ENCODE data around the gene RAB25. TPM values are rescaled to one million over a fixed set of nuclear protein-coding genes. Genes with fewer than 3 reads are reported as not detected.
"Not testable (repeated sequence)": the region's sequence is repeated elsewhere in the genome, so short reads cannot be mapped to it uniquely, and the experiment has no call there.

RAB25 gene
- total RNA-seq, 1 experiment from 2014 or later = not detected

GRCh38 chr1:156054500-156055280 lies 6.3 kb upstream of the RAB25 start, which contains the start of gene LAMTOR2:
Gene LAMTOR2, plus strand, starts transcription at chr1:156054782. Its CDS starts 108 bp downstream, at chr1:156054890.
- DNase-seq (ENCODE audit: low read depth) = peak; percentile 98

- no peak for DNase-seq (ENCODE audit: low read depth)
These were observed 5.5 kb upstream of the RAB25 start for GRCh38 chr1:156055281-156056048.

GRCh38 chr1:156056326-156056849 lies 4.6 kb upstream of the RAB25 start:
- no peak for DNase-seq (ENCODE audit: low read depth)

- DNase-seq (ENCODE audit: low read depth) = no peak
These were observed 1.2 kb downstream of the RAB25 start for GRCh38 chr1:156062189-156062588.

GRCh38 chr1:156063997-156064285 lies 3.0 kb downstream of the RAB25 start:
- no peak for DNase-seq (ENCODE audit: low read depth)

GRCh38 chr1:156064615-156065014 lies 3.7 kb downstream of the RAB25 start:
- no peak for DNase-seq (ENCODE audit: low read depth)

GRCh38 chr1:156065212-156065611 lies 4.3 kb downstream of the RAB25 start:
- DNase-seq (ENCODE audit: low read depth) = no peak

GRCh38 chr1:156065871-156066270 lies 4.9 kb downstream of the RAB25 start:
- DNase-seq (ENCODE audit: low read depth) = no peak

GRCh38 chr1:156067262-156067661 lies 6.3 kb downstream of the RAB25 start:
- DNase-seq (ENCODE audit: low read depth) = no peak

GRCh38 chr1:156069490-156070455 lies 8.8 kb downstream of the RAB25 start:
- no peak for DNase-seq (ENCODE audit: low read depth)

- DNase-seq (ENCODE audit: low read depth) = no peak
These were observed 9.6 kb downstream of the RAB25 start for GRCh38 chr1:156070548-156070947.

- DNase-seq (ENCODE audit: low read depth) = not testable (repeated sequence)
These were observed 10.4 kb downstream of the RAB25 start for GRCh38 chr1:156071332-156071816.

- no peak for DNase-seq (ENCODE audit: low read depth)
These were observed 11.3 kb downstream of the RAB25 start for GRCh38 chr1:156072251-156072650.

GRCh38 chr1:156073110-156073687 lies 12.2 kb downstream of the RAB25 start:
- DNase-seq (ENCODE audit: low read depth) = no peak

- no peak for DNase-seq (ENCODE audit: low read depth)
These were observed 12.8 kb downstream of the RAB25 start for GRCh38 chr1:156073740-156074139.

GRCh38 chr1:156074661-156075060 lies 13.7 kb downstream of the RAB25 start:
- DNase-seq (ENCODE audit: low read depth) = no peak

- no peak for DNase-seq (ENCODE audit: low read depth)
These were observed 14.2 kb downstream of the RAB25 start for GRCh38 chr1:156075162-156075561.

GRCh38 chr1:156075775-156076204 lies 14.8 kb downstream of the RAB25 start:
- DNase-seq (ENCODE audit: low read depth) = no peak

GRCh38 chr1:156076609-156077429 lies 15.9 kb downstream of the RAB25 start:
- DNase-seq (ENCODE audit: low read depth) = no peak

- DNase-seq (ENCODE audit: low read depth) = no peak
These were observed 16.4 kb downstream of the RAB25 start for GRCh38 chr1:156077430-156077760.

Measured in M059J (cell line).